HG03064 (cell line): Measurements from ENCODE around the gene CHD6.

Source experiments
- ATAC-seq: cut with Tn5 transposase; IDR thresholded peaks from one replicate; pipeline ENCODE4 v1.9.1; 2021; ENCODE audit warnings: low read depth; ENCODE audit not compliant: unreplicated experiment

The CHD6 gene

DNA sequence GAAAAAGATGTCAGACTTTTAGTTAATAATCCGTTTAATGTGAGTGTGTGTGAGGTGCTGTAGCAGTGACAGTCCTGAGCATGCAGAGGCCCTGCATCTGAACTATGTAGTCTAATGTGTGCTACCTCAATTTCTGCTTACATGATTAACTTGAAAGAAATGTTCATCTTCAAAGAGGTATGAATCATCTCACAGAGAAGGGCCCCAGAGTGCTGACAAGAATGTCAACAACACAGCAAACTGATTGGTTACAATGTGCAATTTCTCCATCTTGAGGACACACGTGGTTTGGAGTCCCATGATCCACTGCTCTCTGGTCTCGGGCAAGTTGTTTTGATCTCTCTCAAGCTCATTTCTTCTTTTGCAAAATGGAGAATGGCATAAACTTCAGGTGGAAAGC lies 189.9 kb downstream of the CHD6 start:
- no peak for ATAC-seq

DNA sequence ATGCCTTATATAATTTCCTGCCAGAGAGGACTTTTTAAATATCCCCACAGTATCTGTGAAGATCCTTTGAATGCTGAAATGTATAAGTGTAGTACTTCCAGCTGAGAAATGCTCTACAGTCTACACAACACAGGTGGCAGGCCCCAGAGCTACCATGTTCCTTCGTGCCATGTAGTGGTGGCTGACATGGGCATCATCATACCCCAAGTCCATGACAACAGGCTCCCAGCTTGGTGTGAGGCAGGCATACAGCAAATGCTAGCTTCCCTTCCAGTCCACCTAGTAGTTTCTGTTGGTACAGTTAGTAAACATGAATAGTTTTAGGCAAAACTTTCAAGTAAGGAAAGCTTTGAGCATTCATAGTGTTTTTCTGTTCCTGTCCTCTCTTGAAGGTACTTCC lies 190.3 kb downstream of the CHD6 start:
- no peak for ATAC-seq

DNA sequence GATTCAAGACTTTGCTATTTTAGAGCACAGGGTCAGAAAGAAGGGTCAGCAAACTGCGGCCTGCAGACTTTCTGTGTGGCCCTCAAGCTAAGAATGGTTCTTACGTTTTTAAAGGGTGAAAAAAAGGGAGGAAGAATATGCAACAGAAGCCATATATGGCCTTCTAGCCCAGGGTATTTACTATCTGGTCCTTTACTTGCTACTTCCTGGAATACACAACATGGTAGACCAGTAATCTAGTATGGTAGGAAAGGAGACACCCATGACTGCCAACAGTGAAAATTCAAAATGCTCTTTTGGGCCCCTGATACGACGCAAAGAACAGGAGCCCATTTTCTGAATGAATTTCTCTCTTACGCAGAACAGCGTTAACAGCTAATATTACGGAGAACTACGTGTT lies 191.2 kb downstream of the CHD6 start:
- no peak for ATAC-seq

DNA sequence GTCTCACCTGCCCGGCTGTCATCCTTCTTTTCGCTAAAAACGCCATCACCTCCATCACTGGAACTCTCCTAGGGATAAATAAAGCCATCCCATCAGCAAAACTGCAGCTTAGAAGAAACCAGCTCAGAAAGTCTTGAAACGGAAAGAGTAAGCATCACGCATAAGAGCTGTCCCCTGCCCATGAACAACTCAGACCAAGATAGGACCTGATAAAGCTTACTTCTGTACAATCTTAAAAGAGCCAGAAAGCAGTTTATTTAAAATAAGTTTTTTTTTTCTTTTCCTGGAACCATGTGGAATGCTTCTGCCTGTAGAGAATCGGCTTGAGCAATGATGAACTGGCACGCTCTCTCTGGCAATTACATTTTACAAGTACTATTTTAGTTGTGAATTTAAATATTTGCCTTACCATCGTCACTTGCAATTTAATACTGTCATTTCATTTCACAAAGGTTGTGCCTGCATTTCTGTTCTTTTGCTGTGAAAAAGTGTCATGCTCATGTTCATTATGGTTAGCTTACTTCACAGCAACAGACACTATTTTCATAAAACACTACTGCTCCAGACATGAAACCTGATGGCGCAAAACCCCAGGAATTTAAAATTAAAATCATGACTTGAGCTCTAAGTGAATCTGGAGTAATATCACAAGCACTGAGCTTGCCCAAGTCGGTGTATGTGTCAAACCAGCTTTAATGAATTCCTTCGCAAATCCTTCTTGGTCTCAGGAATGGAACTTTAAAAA lies 191.9 kb downstream of the CHD6 start:
- no peak for ATAC-seq

DNA sequence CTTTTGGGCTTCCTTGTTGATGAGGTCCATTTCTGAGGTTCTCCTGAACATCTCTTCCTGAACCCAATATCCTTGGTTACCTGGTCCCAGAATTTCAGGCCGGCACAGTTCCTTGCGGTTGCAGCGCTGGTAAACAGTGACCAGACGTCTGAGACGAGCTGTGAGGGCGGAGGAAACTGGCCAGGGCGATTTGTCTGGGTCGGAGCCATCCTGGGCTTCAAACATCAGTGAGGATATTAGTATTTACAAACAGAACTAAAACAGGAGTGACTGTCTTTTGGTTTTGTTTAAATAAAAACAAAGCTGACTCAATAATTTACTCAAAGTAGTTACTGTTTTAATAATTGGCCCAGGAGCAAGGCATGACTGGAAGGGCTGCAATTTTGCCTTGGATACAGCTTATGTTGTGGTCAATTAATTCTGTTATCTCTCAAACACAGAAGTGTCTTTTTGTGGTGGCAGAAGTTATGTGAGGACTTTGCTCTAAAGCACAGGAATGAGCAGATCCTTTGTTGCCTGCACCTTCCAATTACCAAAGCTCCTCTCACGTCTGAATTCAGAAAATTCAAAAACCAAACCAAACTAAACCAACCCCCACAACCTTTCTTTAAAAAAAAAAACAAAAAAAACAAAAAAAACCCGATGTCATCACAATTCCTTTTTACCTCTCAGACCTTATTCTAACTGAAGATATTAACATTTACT lies 192.8 kb downstream of the CHD6 start:
- no peak for ATAC-seq

DNA sequence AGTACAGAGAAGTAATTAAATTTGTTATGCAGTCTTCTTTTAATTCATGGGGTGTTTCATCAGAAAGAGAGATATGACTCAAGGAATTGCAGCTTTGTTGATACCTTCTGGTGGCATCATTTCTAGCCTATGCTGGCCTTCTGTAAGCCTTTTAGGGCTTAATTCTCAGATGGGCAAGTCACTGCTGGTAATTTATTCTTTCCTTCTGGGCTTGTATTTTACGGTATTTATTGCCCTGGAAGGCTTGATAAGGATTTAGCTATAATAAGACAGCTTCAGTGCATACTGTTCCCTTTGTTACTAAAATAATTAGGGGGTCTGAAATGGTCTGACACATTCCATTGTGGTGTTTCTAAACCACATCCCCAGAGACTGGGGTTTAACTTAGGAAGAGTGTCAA lies 193.6 kb downstream of the CHD6 start:
- ATAC-seq, result no peak

DNA sequence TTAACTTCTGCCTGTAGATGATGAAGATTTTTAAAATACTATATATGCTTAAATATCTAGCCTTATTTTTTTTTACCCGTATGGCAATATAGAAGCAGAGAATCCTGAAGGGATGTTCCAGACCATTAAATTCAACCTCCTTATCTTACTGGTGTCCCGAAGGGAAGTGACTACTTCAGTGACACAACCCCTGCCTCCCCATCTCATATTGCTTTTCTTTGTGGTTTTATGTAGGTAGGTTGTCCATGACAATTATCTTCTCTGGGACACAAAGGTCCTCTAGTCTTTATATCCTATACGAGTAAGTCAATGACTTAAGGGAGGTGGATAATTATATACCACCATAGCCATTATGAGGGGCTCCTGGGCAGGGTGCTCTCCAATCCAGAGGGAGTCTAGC lies 194.2 kb downstream of the CHD6 start:
- no peak for ATAC-seq

DNA sequence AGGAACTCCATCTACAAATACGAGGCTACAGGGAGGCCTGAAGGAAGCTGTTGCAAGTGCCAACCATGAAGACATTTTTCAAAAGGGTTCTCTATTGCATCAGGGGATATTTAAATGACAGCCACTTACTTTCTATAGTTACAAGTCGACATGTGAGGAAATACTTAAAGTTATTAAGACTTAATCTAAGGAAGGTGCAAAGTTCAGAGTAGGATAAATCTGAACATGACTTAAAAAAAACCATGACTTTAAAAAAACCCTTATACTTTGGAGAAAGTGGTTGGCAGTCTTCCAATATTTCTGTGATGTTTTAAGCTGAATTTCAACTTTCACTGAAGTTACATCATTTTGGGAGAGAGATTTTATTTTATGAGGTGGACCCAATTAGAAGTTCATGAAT lies 195.2 kb downstream of the CHD6 start:
- no peak for ATAC-seq

DNA sequence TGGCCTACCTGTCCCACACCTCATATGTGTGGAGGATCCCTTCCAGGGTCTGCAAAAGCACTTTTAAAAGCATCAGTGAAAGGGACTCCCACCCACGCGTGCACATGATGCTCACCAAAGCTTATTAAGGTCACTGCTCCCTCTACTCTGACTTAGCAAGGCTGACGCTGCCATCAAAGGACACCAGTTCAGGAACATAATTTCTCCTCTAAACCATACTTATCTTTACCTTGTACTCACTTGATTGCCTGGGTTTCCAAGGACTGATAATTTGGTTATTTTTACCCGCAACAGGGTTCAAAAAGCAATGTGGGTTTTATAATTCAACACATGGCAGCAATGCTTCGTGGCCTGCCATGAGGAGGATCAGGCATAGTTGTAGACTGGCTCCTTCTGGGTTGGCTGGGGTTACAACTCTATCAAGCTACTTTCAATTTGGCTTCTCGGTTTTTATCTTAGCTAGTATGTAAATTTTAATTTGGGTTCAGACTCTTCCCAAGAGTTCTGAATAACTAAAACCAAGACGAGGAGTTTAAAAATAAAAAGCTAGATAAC lies 199.4 kb downstream of the CHD6 start:
- ATAC-seq, result no peak

DNA sequence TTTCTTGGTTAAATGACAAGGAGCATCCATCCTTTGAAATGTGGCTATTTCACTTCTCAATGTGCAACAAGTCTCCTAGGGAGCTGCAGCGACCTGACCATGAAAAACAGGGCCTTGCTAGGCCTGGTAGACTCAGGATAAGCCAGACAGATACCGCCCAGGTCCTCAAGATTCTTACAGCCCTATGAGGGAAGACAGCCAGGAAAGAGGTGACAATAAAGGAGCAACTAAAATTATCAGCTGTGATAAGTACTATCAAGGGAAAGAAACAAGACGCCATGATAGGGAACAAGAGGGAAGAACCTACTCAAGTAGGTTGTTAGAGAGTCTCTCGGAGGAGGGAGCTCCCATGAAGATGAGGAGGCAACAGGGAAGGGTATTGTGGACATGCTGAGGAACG lies 200.1 kb downstream of the CHD6 start:
- ATAC-seq, result no peak

DNA sequence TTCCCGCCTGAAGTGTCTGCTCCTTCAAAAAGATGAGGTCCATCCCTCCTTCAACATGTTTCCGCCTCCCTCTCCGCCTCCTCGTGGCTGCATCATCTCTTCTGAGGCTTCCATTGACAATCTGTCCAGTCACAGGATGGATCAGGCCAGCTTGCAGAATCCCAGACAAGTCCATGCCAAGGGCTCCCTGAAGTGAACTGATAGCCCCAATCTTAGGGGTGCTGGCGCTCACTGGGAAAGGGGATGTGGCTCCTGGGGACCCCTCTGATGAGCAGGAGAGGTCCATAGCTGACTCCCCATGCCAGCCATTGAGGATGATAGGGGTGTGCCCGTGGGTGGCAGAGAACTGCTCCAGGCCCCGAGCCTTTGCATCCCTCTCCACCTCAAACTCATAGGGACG lies 203.0 kb downstream of the CHD6 start:
- no peak for ATAC-seq

DNA sequence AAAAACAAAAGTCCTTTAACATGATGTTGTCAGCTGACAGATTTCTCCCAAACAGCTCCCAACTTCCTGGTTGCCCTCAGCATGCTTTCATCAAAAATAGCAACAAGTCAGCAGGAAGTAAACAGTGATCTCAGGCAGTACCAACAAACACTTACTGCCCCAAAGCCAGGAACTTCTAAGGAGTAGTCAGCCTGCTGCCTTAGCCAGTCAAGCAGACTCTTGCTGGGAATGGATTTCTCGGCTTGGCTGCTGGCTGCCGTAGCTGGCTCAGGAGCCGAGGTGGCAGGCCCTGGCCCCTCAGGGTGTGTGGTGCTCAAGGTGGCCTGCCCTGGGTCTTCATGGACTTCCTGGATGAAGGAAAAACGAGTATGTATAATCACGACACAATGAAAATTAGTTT lies 205.0 kb downstream of the CHD6 start:
- ATAC-seq, result no peak

DNA sequence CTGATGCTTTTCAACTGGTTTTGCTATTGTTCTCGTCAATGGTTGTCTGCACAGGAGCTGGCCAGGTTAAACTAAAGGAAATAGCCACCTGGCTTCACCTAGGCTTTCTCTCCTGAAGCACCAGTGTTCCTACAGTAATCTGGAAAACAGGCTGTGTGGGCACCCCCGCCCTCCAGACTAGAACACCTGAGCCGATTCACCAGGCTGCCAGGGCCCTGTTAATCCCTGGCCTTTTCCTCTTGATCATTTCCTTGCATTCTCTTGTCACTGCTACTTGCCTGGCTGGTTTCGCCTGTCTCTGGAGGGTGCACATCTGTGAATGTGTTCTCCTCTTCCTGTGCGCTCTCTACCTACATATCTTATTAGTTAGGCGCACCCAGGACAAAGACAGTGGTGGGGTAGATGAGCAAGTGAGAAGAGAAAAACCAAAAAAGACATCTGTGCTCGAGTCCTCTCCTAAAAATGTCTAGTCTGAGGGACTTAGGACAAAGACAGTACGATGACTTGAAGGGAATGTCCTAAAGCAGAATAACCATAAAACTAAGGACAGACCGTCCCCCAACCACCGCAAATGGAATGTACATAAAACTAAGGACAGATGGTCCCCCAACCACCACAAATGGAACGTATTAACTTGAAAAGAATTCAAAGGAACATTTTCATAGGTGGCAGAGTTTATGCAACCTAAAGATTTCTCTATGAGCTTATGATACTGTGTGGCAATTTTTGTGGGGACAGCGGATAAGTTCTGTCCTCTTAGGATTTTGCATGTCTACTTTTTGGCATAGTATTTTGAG lies 205.7 kb downstream of the CHD6 start:
- ATAC-seq, result no peak

DNA sequence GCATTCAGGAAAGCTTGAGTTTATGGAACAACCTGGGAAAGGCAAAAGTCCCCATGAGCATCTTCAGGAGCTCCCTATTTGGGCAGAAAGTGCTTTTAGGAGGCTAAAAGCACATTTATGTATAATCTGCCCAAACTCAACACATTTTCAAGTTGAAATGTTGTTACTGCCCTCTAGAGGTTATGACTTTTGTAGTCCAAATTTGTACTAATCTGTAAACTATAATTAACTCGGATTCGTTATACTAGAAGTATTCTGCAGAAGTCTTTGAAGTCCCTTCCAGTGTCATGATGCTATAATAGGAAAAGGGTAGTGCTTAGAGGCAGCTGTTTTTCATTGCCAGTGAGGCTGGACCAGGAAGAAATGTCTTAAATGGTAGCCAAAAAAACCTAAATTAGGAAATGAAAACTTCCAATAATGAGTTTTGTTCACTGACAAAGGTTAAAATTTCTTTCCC lies 206.8 kb downstream of the CHD6 start:
- ATAC-seq, result no peak

DNA sequence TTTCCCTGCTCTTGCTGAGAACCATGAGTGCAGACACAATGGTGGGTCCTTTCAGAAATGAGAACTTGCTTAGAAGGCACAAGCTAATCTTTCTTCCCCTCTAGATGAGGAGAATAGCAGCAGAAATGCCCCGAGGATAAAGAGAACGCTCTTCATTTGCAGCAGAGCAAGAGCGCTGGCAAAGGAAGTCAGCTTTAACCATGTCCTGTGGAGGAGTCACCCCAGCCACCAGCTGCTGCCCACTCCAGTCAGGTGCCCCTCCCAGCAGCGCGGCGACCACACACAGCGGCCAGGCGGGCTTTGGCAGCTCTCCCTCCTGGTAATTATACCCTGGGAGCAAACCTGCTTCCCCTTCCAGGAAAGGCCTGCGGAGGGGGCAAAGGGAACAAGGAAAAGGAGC lies 209.2 kb downstream of the CHD6 start:
- ATAC-seq, result no peak

DNA sequence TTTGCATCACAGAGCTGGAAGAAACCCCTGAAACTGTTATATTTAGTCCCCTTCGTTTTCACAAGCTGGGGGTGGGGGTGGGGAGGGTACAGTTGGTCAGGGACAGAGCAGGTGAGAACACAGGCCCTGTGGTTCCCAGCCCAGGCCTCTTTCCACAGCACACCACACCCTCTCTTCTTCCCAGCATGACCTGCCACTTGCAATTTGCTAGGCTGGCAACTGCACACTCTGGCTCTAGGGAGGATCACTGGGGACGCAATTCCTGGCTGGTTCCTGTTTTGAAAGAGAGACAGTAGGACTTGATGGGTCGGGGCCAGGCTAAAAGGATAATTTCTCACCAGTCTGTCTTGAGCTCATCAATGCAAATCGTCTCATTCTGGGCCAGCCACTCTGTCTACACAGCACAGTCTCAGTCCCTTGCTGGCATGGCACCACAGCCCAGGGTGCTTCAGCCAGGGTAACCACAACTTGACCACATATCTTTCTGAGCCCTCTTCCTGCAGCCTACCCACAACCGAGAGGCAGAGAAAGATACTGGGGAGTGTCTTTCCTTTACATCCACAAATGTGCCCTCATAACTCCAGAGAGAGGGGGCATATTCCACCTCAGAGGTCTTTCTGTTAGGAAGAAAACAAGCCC lies 209.9 kb downstream of the CHD6 start:
- ATAC-seq, result no peak

DNA sequence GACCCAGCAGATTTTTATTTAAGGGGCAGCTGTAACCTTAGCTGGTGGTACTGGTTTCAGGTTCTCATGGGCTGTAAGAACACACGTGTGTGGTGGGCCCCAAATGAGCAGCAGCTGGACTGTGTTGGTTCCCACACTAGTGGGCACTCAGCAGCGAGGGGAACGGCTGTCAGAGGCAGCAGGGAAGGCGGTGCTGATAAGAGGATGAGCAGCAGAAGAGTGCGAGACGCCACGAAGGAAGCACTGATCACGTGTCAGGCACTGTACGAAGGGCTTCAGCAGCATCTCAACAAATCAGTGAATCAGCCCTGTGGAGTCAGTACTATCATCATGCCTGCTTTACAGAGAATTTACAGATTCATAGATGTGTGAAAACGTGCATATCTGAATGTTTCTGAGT lies 210.6 kb downstream of the CHD6 start:
- ATAC-seq, result no peak

DNA sequence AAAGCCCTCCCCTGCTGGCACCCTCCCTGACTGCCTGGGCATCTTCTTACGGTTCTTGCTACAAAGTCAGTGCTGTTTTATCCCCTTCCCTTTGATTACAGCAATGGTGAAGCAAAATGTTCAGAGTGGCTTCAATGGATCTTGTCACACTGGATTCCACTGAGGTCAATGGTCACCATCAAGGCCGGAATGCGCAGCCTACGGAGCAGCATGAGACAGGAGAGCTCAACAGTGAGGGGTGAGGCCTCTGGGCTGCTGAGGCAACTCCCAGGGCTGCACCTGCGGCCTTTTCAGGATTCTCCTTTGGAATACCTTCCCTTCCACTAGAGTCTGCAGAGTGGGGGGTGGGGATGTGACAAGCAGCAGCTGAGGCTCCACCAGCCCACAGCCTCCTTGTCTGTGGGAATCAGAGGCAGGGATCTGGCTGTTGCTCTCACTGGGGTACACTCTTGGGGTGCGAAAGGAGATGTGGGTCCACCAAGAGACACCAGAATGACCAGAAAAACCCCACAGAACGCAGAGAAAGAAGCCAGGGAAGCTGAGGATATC lies 211.2 kb downstream of the CHD6 start:
- ATAC-seq, result no peak

DNA sequence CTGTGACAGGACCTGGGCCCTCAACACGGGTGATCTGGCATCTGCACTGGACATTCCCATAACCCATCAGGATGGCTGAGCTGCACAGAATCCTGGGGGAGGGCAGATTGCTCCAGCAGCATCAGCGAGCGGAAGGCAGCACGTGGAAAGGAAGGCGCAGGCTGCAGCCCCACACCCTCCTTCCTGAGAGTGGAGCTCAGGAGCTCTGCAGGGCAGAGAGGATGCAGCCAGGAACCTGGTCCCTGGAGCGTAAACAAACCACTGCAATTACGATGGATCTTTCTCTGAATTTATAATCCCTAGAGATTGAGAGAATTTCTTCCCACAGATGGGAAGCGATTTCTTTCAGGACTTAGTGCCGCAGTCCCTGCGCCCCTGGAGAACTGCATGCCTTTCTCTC lies 211.8 kb downstream of the CHD6 start:
- ATAC-seq, result no peak

DNA sequence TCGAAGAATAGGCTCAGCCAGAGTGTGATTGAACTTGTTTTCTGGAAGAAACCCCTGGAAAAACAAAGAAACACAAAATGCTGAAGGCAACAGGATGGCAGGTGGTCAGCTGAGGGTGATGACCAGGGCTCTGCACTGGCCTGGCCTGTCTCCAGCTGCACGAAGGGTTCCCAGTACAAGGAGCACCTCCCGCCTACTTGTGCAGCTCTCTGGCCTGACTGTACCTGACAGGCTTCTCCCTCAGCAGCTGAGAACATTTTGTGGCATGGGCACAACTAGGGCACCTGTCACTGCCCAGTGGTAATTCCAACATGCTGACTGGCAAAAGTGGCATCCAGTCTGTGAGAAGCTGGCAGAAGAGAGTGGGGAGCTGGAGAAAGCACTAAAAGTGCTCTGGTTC lies 212.7 kb downstream of the CHD6 start:
- ATAC-seq, result no peak
